D721Med (cell line): Measurements from ENCODE around the gene MAMLD1.
"Not testable (repeated sequence)": the region's sequence is repeated elsewhere in the genome, so short reads cannot be mapped to it uniquely, and the experiment has no call there.

Experiments used
- DNase-seq: peaks from one replicate; pipeline ENCODE4 v3.0.0; 2011; ENCODE audit warnings: low spot score; ENCODE audit not compliant: insufficient read length
- FAIRE-seq: peaks from 2 replicates; lab custom pipeline; 2011; peaks lifted over from hg19 to GRCh38; lab: Jason Lieb, UNC
- TF ChIP-seq, protein P1 (sequence below): IDR thresholded peaks from 2 replicates; pipeline ENCODE4 v1.5.1; 2012; ENCODE audit warnings: mild to moderate bottlenecking, control low read depth; ENCODE audit not compliant: insufficient read depth; ENCODE audit errors: missing control alignments

MAMLD1 gene

DNA sequence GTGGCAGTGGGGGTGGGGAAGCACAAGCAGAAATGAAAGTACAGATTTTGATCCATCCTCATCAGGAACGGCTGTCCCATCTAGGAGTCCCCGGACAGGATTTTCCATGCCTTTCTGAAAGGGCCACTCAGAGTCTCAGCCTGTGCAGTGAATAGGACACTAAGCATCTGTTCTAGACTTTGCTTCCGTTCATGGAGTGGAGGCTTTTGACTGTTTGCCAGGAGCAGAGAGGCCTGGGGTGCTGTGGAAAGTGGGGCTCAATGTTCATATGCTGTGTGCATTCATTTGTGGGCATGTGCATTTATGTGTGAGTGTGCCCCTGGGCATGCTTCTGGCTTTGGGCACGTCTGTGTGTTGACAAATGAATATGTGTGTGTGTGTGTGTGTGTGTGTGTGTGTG is 25.6 kb upstream of the MAMLD1 start:
- no peak for DNase-seq
- TF ChIP-seq, protein P1, sequence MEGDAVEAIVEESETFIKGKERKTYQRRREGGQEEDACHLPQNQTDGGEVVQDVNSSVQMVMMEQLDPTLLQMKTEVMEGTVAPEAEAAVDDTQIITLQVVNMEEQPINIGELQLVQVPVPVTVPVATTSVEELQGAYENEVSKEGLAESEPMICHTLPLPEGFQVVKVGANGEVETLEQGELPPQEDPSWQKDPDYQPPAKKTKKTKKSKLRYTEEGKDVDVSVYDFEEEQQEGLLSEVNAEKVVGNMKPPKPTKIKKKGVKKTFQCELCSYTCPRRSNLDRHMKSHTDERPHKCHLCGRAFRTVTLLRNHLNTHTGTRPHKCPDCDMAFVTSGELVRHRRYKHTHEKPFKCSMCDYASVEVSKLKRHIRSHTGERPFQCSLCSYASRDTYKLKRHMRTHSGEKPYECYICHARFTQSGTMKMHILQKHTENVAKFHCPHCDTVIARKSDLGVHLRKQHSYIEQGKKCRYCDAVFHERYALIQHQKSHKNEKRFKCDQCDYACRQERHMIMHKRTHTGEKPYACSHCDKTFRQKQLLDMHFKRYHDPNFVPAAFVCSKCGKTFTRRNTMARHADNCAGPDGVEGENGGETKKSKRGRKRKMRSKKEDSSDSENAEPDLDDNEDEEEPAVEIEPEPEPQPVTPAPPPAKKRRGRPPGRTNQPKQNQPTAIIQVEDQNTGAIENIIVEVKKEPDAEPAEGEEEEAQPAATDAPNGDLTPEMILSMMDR: no peak
- FAIRE-seq: no peak

DNA sequence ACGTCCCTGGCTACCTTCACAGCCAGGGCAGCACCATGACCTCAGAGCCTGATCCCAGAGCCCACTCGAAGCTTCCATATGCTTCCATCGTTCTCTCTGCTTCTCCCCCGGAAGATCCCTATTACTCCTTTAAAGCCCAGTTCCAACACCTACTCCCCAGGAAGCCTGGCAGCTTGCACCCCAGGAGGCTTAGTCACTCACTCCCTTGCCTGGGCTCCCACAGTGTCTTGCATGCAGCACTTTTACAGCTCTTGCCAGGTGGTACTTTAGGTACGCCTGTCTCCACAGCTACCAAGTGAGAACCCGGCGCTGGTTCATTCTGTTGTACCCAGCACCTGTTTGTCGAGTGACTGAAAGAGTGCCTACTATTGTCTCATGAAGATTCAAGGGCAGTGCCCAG is 24.5 kb upstream of the MAMLD1 start:
- TF ChIP-seq, protein P1: no peak
- FAIRE-seq: no peak

DNA sequence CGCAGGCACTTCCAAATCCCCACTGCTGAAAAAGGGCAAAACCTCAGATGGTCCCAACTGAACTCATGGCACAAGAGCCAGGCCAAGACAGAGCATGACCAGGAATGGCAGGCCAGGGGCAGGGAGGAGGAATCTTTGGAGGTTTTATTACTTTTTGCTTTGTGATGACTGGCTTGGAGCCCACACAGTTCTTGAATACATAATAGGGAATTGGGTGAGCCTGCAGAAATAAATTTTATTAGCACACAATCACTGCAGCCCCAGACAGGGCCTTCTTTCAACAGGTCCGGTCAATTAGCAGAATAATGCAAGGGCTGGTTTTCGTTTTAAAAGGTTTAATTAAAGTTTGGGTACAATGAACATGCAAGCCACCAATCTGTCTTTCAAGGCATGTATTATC is 23.4 kb upstream of the MAMLD1 start:
- DNase-seq: no peak
- FAIRE-seq: no peak
- TF ChIP-seq, protein P1: no peak

More for the DNA sequence above, 24.5 kb upstream of the MAMLD1 start:
- no peak for DNase-seq

DNA sequence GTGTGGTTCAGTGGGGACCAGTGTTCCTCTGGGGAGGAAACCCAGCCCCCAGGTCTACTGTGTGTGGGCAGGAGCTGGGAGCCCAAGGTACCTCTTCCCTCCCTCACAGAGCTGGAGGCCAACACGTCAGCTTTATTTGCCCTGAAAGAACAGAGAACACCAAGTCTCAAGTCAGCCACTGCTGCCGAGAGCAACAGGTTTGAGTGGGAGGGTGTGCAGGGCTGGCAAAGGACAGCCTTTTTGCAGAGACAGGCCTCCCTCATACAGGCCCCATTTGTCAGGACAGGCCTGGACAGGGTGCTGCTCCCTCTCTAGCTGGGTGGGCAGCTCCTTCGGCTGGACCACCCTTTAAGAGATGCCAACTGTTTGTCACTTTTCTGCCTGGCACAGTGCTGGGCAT is 22.8 kb upstream of the MAMLD1 start:
- DNase-seq, FAIRE-seq: not testable (repeated sequence)

DNA sequence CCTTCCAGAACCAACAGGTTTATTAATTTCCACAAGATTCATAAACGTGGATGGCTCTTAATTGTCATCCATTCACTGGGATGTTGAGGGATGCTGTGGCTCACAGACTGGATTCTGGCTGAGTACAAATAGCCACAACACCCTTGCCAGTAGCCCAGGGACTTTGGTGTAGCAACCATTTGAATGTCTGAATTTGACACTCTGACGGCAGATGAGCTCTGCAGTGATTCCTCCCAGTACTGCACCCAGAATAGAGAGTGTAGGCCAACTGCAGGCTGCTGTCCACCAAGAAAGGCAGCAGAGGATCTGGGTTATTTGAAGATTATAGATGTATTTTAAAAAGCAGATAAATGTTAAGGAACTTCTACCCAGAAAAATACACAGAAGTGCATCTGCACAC is 15.6 kb upstream of the MAMLD1 start:
- no peak for FAIRE-seq

DNA sequence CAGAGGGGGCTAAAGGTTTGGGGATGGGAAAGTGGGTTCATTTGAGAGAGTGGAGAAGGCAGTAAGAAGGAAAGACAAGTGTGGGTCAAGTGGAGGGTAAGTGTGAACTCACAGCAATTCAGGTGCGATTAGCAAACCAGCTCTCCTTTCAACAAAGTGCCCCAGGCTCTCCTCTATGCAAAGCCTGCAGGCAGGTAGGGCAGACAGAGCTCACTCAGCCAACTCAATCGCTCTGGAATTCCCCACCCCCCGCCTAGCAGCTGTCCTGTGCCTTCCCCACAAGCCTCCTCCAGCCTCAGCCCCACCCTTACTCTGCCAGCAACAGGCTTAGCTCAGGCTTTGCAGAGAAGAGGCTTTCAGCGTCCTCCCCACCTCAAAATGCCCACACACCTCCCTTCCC is 14.8 kb upstream of the MAMLD1 start:
- FAIRE-seq: no peak
- TF ChIP-seq, protein P1: no peak
- no peak for DNase-seq

More for the DNA sequence above, 15.6 kb upstream of the MAMLD1 start:
- DNase-seq: no peak
- TF ChIP-seq, protein P1: no peak

DNA sequence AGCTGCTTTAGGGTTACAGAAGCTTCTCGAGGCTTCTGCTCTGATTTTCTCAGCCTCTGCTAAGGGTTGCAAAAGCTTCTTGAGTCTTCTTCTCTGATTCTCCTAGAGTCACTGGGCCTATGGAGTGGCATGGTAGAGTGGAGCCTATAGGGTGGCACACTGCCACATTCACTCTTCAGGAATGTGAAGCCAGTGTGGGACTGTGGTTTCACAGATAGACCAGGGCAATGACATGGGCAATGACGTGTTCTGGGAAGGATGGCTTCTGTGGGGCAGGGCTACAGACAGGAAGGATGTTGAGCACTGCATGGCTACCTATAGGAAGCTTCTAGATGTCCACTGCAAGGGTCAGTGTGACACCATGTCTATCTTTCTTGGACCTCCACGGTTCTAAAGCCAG is 11.0 kb upstream of the MAMLD1 start:
- no peak for FAIRE-seq
- DNase-seq: no peak

More for the DNA sequence above, 11.0 kb upstream of the MAMLD1 start:
- TF ChIP-seq, protein P1: no peak
